Measurements from ENCODE around the gene TMPRSS9.

DNA sequence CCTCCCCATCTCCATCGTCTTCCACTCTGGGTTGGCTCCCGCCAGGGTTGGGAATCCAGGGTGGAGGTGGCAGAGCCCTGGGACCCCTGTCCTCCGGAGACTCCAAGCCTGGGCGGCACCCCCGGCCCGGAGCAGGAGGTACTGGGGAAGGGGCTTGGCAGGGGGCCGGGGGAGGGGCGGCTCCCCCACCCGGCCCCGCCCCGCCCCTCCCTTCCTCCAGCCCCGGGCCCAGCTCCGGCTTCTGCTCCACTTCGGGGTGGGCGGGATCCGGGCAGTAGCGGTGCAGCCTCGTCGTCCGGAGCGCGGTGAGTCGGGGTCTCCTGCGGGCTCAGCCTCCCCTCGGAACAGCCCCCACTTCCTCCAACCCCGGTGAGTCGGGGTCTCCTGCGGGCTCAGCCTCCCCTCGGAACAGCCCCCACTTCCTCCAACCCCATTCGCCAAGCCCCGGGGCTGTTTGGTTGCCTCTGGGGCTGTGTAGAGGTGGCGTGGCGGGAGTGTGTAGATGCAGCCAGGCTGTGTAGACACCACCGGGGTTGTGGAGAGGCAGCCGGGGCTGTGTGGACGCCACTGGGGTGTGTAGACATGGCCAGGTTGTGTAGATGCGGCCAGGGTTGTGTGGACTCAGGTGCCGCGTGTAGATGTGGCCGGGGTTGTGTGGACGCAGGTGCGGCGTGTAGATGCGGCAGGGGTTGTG is at the start of gene TMPRSS9:
- TF ChIP-seq, protein P1, sequence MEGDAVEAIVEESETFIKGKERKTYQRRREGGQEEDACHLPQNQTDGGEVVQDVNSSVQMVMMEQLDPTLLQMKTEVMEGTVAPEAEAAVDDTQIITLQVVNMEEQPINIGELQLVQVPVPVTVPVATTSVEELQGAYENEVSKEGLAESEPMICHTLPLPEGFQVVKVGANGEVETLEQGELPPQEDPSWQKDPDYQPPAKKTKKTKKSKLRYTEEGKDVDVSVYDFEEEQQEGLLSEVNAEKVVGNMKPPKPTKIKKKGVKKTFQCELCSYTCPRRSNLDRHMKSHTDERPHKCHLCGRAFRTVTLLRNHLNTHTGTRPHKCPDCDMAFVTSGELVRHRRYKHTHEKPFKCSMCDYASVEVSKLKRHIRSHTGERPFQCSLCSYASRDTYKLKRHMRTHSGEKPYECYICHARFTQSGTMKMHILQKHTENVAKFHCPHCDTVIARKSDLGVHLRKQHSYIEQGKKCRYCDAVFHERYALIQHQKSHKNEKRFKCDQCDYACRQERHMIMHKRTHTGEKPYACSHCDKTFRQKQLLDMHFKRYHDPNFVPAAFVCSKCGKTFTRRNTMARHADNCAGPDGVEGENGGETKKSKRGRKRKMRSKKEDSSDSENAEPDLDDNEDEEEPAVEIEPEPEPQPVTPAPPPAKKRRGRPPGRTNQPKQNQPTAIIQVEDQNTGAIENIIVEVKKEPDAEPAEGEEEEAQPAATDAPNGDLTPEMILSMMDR (IDR thresholded peaks at IDR 0.05) = no peak
- TF ChIP-seq POLR2A (IDR thresholded peaks at IDR 0.05) (no peak), POLR2AphosphoS5 (IDR thresholded peaks at IDR 0.05) (no peak)
